Sigmoid colon (tissue), 4 donors: ENCODE data around the gene FBXL19.

ENCODE experiments used
- POLR2A ChIP-seq, 2 donors: fragments of 450-650 bp; IDR thresholded peaks; one replicate each; pipeline ENCODE4 v1.6.1; 2016; ENCODE audit warnings: antibody characterized with exemption in 2 of 2, mild to moderate bottlenecking in 2 of 2, moderate library complexity in 2 of 2
- POLR2AphosphoS5 ChIP-seq, 4 donors: sonication (generic); formaldehyde crosslinking; IDR thresholded peaks; one replicate each; pipeline ENCODE4 v1.6.1; 2017; ENCODE audit warnings: antibody characterized with exemption in 4 of 4
- TF ChIP-seq, protein P1 (sequence below), 4 experiments: fragments of 450-650 bp in 3 of 4; fragments of 200-600 bp in 1 of 4; IDR thresholded peaks; one replicate each; pipeline ENCODE4 v1.5.1; 2016 to 2019; ENCODE audit warnings: antibody characterized with exemption in 4 of 4, mild to moderate bottlenecking in 3 of 4, moderate library complexity in 2 of 4

DNA sequence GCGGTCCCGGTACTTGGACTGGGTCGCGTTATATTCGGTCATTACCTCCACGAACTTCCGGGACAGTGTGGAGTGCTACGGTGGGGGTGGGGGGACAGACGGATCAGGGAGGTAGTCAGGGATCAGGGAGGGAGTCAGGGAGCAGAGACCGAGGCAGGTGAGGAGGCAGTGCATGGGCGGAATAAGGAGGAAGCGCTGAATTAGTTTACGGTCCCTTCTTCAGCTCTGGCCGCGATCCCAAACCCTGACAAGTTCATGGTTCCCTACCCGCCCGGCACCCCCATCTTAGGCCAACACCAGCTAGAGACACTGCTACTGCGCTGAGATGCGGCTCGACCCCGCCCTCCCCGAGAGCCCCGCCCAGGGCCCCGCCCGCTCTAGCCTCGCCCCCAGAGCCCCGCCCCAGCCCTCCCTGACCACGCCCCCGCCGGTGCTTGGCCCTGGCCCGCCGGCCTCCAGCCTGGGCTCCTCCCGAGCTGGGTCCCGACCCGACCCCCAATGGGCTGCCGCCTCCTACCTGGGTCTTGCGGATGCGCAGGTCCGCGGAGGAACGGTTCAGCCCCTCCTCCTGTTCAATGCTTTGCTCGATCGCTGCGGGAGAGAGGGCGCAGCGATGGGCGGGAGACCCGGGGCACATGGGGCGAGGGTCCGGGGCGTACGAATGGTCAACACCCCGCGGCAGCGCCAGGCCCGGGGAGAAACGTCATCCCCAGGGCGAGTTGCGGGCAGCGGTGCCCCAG lies 73.8 kb downstream of the FBXL19 start:
- TF ChIP-seq, protein P1, sequence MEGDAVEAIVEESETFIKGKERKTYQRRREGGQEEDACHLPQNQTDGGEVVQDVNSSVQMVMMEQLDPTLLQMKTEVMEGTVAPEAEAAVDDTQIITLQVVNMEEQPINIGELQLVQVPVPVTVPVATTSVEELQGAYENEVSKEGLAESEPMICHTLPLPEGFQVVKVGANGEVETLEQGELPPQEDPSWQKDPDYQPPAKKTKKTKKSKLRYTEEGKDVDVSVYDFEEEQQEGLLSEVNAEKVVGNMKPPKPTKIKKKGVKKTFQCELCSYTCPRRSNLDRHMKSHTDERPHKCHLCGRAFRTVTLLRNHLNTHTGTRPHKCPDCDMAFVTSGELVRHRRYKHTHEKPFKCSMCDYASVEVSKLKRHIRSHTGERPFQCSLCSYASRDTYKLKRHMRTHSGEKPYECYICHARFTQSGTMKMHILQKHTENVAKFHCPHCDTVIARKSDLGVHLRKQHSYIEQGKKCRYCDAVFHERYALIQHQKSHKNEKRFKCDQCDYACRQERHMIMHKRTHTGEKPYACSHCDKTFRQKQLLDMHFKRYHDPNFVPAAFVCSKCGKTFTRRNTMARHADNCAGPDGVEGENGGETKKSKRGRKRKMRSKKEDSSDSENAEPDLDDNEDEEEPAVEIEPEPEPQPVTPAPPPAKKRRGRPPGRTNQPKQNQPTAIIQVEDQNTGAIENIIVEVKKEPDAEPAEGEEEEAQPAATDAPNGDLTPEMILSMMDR (IDR thresholded peaks at IDR 0.05) = no peak
- TF ChIP-seq POLR2A (IDR thresholded peaks at IDR 0.05) (peak in 1 of 2 donors; percentile 33), POLR2AphosphoS5 (IDR thresholded peaks at IDR 0.05) (peak; percentile 80 to 87 (median 82))
